HG03457 (cell line): Measurements from ENCODE around the gene LMTK3.
"Not testable (repeated sequence)": the region's sequence is repeated elsewhere in the genome, so short reads cannot be mapped to it uniquely, and the experiment has no call there.

Experiments
- ATAC-seq: cut with Tn5 transposase; IDR thresholded peaks from one replicate; pipeline ENCODE4 v1.9.1; 2021; ENCODE audit warnings: moderate number of reproducible peaks; ENCODE audit not compliant: unreplicated experiment

LMTK3 gene

GRCh38 chr19:48489608-48490216, 21.9 kb downstream of the LMTK3 start:
- ATAC-seq: no peak

- not testable (repeated sequence) for ATAC-seq
Measured at GRCh38 chr19:48488478-48488877, 23.2 kb downstream of the LMTK3 start.

GRCh38 chr19:48487948-48488347, 23.7 kb downstream of the LMTK3 start:
- ATAC-seq: no peak

- no peak for ATAC-seq
Measured at GRCh38 chr19:48487544-48487943, 24.1 kb downstream of the LMTK3 start.

GRCh38 chr19:48486706-48487105, 24.9 kb downstream of the LMTK3 start:
- not testable (repeated sequence) for ATAC-seq

GRCh38 chr19:48484931-48485612, 26.6 kb downstream of the LMTK3 start:
- no peak for ATAC-seq

- no peak for ATAC-seq
Measured at GRCh38 chr19:48484247-48484893, 27.3 kb downstream of the LMTK3 start.

GRCh38 chr19:48483301-48483700, 28.3 kb downstream of the LMTK3 start:
- no peak for ATAC-seq

- ATAC-seq: no peak
Measured at GRCh38 chr19:48481846-48482639, 29.6 kb downstream of the LMTK3 start.

GRCh38 chr19:48480558-48481500, 30.8 kb downstream of the LMTK3 start:
- ATAC-seq: no peak

- no peak for ATAC-seq
Measured at GRCh38 chr19:48480183-48480557, 31.5 kb downstream of the LMTK3 start.

- no peak for ATAC-seq
Measured at GRCh38 chr19:48479686-48480085, 31.9 kb downstream of the LMTK3 start.

GRCh38 chr19:48478339-48479256, 33.0 kb downstream of the LMTK3 start:
- no peak for ATAC-seq

- no peak for ATAC-seq
Measured at GRCh38 chr19:48477698-48478338, 33.8 kb downstream of the LMTK3 start.

- no peak for ATAC-seq
Measured at GRCh38 chr19:48477067-48477685, 34.5 kb downstream of the LMTK3 start.

GRCh38 chr19:48476176-48476575, 35.5 kb downstream of the LMTK3 start:
- no peak for ATAC-seq

- ATAC-seq: no peak
Measured at GRCh38 chr19:48475369-48476068, 36.1 kb downstream of the LMTK3 start.

GRCh38 chr19:48474084-48474592, 37.5 kb downstream of the LMTK3 start:
- ATAC-seq: no peak
